Measurements from ENCODE around the gene PKD1L1. TPM values are rescaled to one million over a fixed set of nuclear protein-coding genes. Genes with fewer than 3 reads are reported as not detected.

PKD1L1 gene
- polyA plus RNA-seq, 1 donor (not counting 4 experiments of a cell fraction or from before 2014, with no cell fraction given), result 0.04 TPM

GRCh38 chr7:47803025-47803424 lies 145.2 kb downstream of the PKD1L1 start:
- Histone ChIP-seq H3K4me2 (ENCODE audit: control insufficient read depth, extremely low read depth, insufficient read depth, low read depth, low read length) (no peak overlapping the region), H3K4me1 (ENCODE audit: control insufficient read depth, extremely low read depth, insufficient read depth, low read length) (peaks cover 12% of the 10 kb centered on the region), H4K20me1 (ENCODE audit: control insufficient read depth, extremely low read depth, insufficient read depth, low read length) (no peaks in the 10 kb centered on the region), H3K36me3 (ENCODE audit: control insufficient read depth in 2 of 2, extremely low read depth in 1 of 2, insufficient read depth in 2 of 2, low read length in 2 of 2) (no peaks in the 10 kb centered on the region), H3K79me2 (ENCODE audit: control insufficient read depth, insufficient read depth, low read length) (no peaks in the 10 kb centered on the region), H3K9me3 (ENCODE audit: control insufficient read depth, low read depth, low read length) (no peaks in the 10 kb centered on the region), H3K27ac (ENCODE audit: control insufficient read depth, insufficient read depth, low read length) (no peak overlapping the region), H3K9ac (ENCODE audit: control insufficient read depth, extremely low read depth, insufficient read depth, low read length) (no peak overlapping the region), H3K9me1 (ENCODE audit: control insufficient read depth, extremely low read depth, insufficient read depth, low read length) (no peaks in the 10 kb centered on the region), H3K4me3 (ENCODE audit: control insufficient read depth in 2 of 3, extremely low read depth in 1 of 3, insufficient read depth in 2 of 3, low read depth in 1 of 3, low read length in 3 of 3) (no peak overlapping the region), H2AFZ (ENCODE audit: control insufficient read depth, low read length) (no peak overlapping the region), H3K27me3 (ENCODE audit: control insufficient read depth, extremely low read depth, insufficient read depth, low read length) (no peaks in the 10 kb centered on the region)
- dilution Hi-C loops (cut with MboI; ENCODE audit: extremely low pct_ligation_motif_present, low sequenced_read_pairs), result no loop called here
- FAIRE-seq, result no peak
- DNase-seq (ENCODE audit: low read depth, low spot score), result no peak
- no peak for TF ChIP-seq EZH2 (IDR thresholded peaks at IDR 0.05; ENCODE audit: low read length)
- TF ChIP-seq CTCF (optimal IDR thresholded peaks at IDR 0.05 in 1 of 3, IDR thresholded peaks at IDR 0.05 in 1 of 3, conservative IDR thresholded peaks at IDR 0.05 in 1 of 3; ENCODE audit: extremely low read depth in 1 of 3, insufficient read depth in 2 of 3, low read length in 3 of 3), result no peak

GRCh38 chr7:47801423-47801822 lies 146.8 kb downstream of the PKD1L1 start:
- no peak for DNase-seq (ENCODE audit: low read depth, low spot score)
- FAIRE-seq, result peak; percentile 88
- Histone ChIP-seq H4K20me1 (ENCODE audit: control insufficient read depth, extremely low read depth, insufficient read depth, low read length) (no peaks in the 10 kb centered on the region), H3K4me1 (ENCODE audit: control insufficient read depth, extremely low read depth, insufficient read depth, low read length) (peaks cover 10% of the 10 kb centered on the region), H3K4me3 (ENCODE audit: control insufficient read depth in 2 of 3, extremely low read depth in 1 of 3, insufficient read depth in 2 of 3, low read depth in 1 of 3, low read length in 3 of 3) (no peak overlapping the region), H3K27me3 (ENCODE audit: control insufficient read depth, extremely low read depth, insufficient read depth, low read length) (no peaks in the 10 kb centered on the region), H3K9me3 (ENCODE audit: control insufficient read depth, low read depth, low read length) (no peaks in the 10 kb centered on the region), H3K9ac (ENCODE audit: control insufficient read depth, extremely low read depth, insufficient read depth, low read length) (no peak overlapping the region), H2AFZ (ENCODE audit: control insufficient read depth, low read length) (peak overlapping the region; percentile 85), H3K36me3 (ENCODE audit: control insufficient read depth in 2 of 2, extremely low read depth in 1 of 2, insufficient read depth in 2 of 2, low read length in 2 of 2) (no peaks in the 10 kb centered on the region), H3K9me1 (ENCODE audit: control insufficient read depth, extremely low read depth, insufficient read depth, low read length) (no peaks in the 10 kb centered on the region), H3K27ac (ENCODE audit: control insufficient read depth, insufficient read depth, low read length) (no peak overlapping the region), H3K4me2 (ENCODE audit: control insufficient read depth, extremely low read depth, insufficient read depth, low read depth, low read length) (peak overlapping the region; percentile 30), H3K79me2 (ENCODE audit: control insufficient read depth, insufficient read depth, low read length) (no peaks in the 10 kb centered on the region)
- dilution Hi-C loops (cut with MboI; ENCODE audit: extremely low pct_ligation_motif_present, low sequenced_read_pairs), result no loop called here
- TF ChIP-seq CTCF (optimal IDR thresholded peaks at IDR 0.05 in 1 of 3, IDR thresholded peaks at IDR 0.05 in 1 of 3, conservative IDR thresholded peaks at IDR 0.05 in 1 of 3; ENCODE audit: extremely low read depth in 1 of 3, insufficient read depth in 2 of 3, low read length in 3 of 3) (no peak), EZH2 (IDR thresholded peaks at IDR 0.05; ENCODE audit: low read length) (no peak)
